T-helper 17 cell (primary cell): ENCODE data around the gene HM13. TPM values are rescaled to one million over a fixed set of nuclear protein-coding genes. Genes with fewer than 3 reads are reported as not detected.

Source experiments
- ATAC-seq: fragments of 150-1000 bp; cut with Tn5 transposase; 2 replicates; pipeline ENCODE4 v1.10.0; 2021; ENCODE audit warnings: mild to moderate bottlenecking, moderate library complexity
- DNase-seq, 3 donors: peaks; one replicate each; pipeline versions ENCODE4 v3.0.0 to v3.0.0-alpha.2; 2020 to 2021
- H3K9me3 ChIP-seq: one replicate; pipeline ENCODE4 v1.7.0; 2013; ENCODE audit warnings: low read length, mild to moderate bottlenecking; ENCODE audit not compliant: control insufficient read depth, poor library complexity, severe bottlenecking
- H3K27ac Mint-ChIP-seq: one replicate; pipeline ENCODE4 v1.8.0; 2022; ENCODE audit warnings: mild to moderate bottlenecking, moderate library complexity, mixed read lengths
- H3K27me3 Mint-ChIP-seq: one replicate; pipeline ENCODE4 v1.8.0; 2022; ENCODE audit warnings: mixed read lengths
- H3K36me3 Mint-ChIP-seq: one replicate; pipeline ENCODE4 v1.8.0; 2022; ENCODE audit warnings: low read depth, mixed read lengths
- H3K4me1 Mint-ChIP-seq: one replicate; pipeline ENCODE4 v1.8.0; 2022; ENCODE audit warnings: mild to moderate bottlenecking, mixed read lengths
- H3K4me3 Mint-ChIP-seq: one replicate; pipeline ENCODE4 v1.8.0; 2022; ENCODE audit warnings: mild to moderate bottlenecking, moderate library complexity, mixed read lengths
- total RNA-seq, 4 donors: library from RNA in 2 of 4; stranded (reverse) in 2 of 4; gene quantifications; one replicate each; pipeline ENCODE4 v1.2.3 and lab custom pipeline; 2022 to 2026

The HM13 gene
- total RNA-seq, 2 donors from 2014 or later = 154 to 177 TPM

DNA sequence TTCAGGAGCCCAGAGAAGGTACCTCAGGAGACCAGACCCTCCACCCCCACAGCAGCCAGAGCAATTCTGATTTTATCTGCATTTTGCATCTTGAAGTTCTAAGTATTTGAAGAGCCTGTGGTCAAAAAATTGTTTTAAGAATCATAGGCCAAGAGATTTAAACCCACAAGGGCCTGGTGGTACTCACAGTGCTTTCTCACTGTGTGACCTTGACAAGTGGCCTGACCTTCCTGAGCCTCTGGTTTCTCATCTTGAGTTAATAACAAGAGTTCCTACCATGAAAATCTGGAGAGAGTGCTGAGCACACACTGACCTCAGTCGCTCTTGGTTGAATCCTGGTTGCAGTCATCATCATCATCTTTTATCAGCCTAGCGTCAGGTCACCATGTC is 45.5 kb downstream of the HM13 start:
- peak overlapping the region; percentile 65 for H3K27ac Mint-ChIP-seq
- no peaks in the 10 kb centered on the region for H3K27me3 Mint-ChIP-seq
- DNase-seq (no peak), ATAC-seq (no peak)
- H3K9me3 ChIP-seq = no peaks in the 10 kb centered on the region
- peak overlapping the region; percentile 47 for H3K4me3 Mint-ChIP-seq
- peaks cover 6% of the 10 kb centered on the region for H3K4me1 Mint-ChIP-seq
- peaks cover 5% of the 10 kb centered on the region for H3K36me3 Mint-ChIP-seq

DNA sequence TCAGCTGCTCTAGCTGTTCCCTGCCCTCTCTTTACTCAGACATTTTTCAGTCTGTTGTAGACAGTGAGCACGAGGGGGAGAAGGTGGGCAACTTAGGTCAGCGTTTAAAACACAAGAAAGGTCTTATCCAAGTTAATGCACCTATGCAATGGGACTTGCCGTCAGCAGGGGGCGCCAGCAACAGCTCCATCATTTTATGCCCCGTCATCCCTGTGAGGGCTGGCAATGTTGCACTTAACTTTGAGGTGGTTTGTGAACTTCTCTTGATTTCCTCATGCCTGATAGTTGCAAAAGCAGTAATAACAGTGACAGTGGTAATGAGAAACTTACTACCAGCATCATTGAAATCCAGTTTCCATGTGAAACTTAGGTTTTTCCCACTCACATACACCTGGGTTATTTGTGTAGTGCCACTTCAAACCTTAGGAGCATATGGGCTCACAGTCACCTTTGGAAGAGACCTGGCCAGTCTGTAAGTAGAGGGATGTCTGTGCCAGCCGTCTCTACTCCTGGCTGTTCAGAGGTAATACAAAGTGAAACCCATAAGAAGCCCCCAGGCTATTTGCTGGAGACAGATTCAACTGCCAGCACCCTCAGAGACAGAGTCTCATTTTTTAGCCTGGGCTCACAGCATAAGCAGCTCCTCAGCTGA is 46.0 kb downstream of the HM13 start:
- Mint-ChIP-seq H3K27ac (peak overlapping the region; percentile 65), H3K36me3 (peaks cover 5% of the 10 kb centered on the region), H3K4me3 (peak overlapping the region; percentile 47), H3K27me3 (no peaks in the 10 kb centered on the region), H3K4me1 (peaks cover 6% of the 10 kb centered on the region)
- no peaks in the 10 kb centered on the region for H3K9me3 ChIP-seq
- DNase-seq (peak; percentile 58 to 65 (median 62)), ATAC-seq (peak; percentile 76)

DNA sequence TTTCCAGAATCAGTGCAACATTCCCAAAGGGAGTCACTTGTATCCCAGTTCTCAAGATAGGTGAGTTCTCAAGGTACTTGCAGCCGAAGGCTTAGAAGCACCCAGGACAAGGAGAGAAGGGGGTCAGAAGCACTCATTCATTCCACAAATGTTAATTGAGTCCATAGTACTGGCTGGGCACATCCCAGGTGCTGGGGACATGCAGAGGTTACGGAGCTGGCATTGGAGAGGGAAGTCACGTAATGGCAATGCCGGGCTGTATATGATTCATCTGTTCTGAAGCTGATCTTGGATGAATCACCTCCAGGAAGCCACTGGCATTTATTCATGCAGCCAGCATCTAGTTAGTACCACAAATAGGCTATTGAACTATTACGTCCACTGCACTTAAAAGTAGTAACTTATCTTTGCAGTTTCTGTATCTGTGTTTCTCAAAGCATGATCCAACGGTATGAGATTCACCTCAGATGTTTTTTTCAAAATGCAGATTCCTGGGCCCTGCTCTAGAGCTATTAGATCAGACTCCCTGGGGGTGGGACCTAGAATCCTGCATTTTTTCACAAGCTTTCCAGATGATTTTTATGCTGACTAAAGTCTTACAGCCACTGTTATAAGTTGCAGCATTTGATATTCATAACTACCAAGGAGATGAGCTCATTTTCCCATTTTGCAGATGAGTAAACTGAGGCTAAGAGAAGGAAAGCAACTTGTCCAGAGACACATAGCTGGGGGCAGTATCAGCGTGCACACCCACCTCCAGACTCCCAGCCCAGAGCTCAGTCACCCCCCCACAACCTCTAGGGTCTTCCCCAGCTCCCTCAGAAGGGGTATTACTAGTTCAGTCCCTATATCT is 46.7 kb downstream of the HM13 start:
- ATAC-seq (no peak), DNase-seq (no peak)
- H3K4me1 Mint-ChIP-seq = peaks cover 6% of the 10 kb centered on the region
- H3K27me3 Mint-ChIP-seq = no peaks in the 10 kb centered on the region
- peak overlapping the region; percentile 57 for H3K4me3 Mint-ChIP-seq
- peak overlapping the region; percentile 65 for H3K27ac Mint-ChIP-seq
- H3K9me3 ChIP-seq = no peaks in the 10 kb centered on the region
- H3K36me3 Mint-ChIP-seq = peaks cover 5% of the 10 kb centered on the region

DNA sequence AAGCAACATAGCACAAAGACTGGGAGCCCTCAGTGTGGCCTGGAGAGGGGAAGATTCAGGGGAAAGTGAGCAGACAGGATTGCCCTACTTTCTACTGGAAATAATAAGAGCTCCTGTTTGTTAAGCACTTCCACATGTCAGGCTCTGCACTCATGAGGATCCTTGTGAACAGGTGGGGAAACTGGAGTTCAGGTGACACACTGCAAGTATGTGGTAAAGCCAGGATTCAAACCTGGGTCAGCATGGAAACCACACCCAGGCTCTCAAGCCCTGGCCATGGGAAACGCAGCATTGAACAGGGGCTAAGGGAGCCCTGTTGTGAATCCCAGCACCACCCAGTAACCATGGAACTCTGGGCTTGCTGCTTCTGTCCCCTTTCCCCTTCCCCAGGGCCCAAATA is 48.0 kb downstream of the HM13 start:
- H3K36me3 Mint-ChIP-seq = peaks cover 5% of the 10 kb centered on the region

DNA sequence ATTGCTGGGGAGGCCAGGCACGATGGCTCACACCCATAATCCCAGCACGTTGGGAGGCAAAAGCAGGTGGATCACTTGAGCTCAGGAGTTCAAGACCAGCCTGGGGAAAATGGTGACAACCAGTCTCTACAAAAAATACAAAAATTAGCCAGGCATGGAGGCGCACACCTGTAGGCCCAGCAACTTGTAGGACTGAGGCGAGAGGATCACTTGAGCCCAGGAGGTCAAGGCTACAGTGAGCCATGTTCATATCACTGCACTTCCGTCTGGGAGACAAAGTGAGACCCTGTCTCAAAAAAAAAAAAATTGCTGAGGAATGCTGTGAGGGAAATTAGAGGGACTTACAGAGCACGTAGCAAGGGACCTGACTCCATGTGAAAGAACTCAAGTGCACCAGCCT is 50.0 kb downstream of the HM13 start:
- H3K27me3 Mint-ChIP-seq = no peaks in the 10 kb centered on the region
- H3K4me1 Mint-ChIP-seq = peaks cover 9% of the 10 kb centered on the region
- ATAC-seq (no peak), DNase-seq (no peak)
- no peaks in the 10 kb centered on the region for H3K9me3 ChIP-seq
- H3K4me3 Mint-ChIP-seq = no peak overlapping the region
- peaks cover 6% of the 10 kb centered on the region for H3K36me3 Mint-ChIP-seq
- no peak overlapping the region for H3K27ac Mint-ChIP-seq

More for the DNA sequence above, 48.0 kb downstream of the HM13 start:
- no peak overlapping the region for H3K27ac Mint-ChIP-seq
- H3K4me3 Mint-ChIP-seq = peak overlapping the region; percentile 69
- no peak for DNase-seq
- H3K27me3 Mint-ChIP-seq = no peaks in the 10 kb centered on the region
- no peak for ATAC-seq
- H3K9me3 ChIP-seq = no peaks in the 10 kb centered on the region
- peaks cover 4% of the 10 kb centered on the region for H3K4me1 Mint-ChIP-seq

DNA sequence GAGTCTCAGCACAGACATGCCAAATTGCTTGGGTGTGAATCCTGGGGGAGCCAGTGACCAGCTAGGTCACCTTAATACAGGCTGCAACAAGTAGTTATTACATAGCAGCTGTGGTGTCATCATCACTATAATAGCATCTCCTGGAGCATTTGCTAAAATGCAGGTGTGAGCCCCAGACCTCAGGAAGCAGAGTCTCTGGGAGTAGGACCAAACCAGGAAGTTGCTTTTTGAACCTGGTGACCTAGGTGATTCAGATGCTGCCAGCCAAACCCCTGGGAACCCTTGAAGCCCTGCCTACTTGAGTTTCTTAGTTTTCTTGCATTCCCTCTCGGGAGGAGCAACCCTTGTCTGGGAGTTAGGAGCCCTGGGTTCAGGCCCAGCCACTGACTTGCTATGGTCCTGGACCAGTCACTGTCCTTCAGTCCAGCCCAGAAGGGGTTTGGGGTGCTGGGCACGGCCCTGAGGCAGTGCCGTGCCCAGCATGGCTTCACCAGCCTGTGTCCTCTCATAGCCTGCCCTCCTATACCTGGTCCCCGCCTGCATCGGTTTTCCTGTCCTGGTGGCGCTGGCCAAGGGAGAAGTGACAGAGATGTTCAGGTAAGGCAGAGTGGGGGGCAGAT is 51.6 kb downstream of the HM13 start:
- Mint-ChIP-seq H3K36me3 (peaks cover 6% of the 10 kb centered on the region), H3K4me3 (no peak overlapping the region)

DNA sequence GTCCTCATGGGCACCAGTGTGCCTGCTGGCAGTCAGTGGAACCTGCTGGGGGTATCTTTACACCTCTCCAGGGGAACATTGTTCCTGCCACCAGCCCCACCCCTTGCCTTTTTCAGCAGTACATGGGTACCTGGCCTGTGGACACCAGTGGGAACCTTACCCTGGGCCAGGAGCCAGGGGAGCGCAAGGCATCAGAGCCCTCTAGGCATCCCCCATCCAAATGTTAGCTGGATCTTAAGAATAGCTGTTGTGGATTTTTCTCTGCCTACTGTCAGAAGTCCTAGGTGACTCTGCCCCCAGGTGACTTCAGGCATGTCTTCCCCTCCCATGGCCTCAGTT is 52.0 kb downstream of the HM13 start:
- peak overlapping the region; percentile 76 for H3K27ac Mint-ChIP-seq
- DNase-seq = no peak
- H3K27me3 Mint-ChIP-seq = no peaks in the 10 kb centered on the region
- H3K4me1 Mint-ChIP-seq = peaks cover 6% of the 10 kb centered on the region
- no peak for ATAC-seq
- no peaks in the 10 kb centered on the region for H3K9me3 ChIP-seq
- no peak overlapping the region for H3K4me3 Mint-ChIP-seq
- peaks cover 6% of the 10 kb centered on the region for H3K36me3 Mint-ChIP-seq

More for the DNA sequence above, 51.6 kb downstream of the HM13 start:
- H3K9me3 ChIP-seq = no peaks in the 10 kb centered on the region
- Mint-ChIP-seq H3K27me3 (no peaks in the 10 kb centered on the region), H3K27ac (peak overlapping the region; percentile 76), H3K4me1 (peaks cover 6% of the 10 kb centered on the region)
- DNase-seq = no peak
- ATAC-seq = no peak

DNA sequence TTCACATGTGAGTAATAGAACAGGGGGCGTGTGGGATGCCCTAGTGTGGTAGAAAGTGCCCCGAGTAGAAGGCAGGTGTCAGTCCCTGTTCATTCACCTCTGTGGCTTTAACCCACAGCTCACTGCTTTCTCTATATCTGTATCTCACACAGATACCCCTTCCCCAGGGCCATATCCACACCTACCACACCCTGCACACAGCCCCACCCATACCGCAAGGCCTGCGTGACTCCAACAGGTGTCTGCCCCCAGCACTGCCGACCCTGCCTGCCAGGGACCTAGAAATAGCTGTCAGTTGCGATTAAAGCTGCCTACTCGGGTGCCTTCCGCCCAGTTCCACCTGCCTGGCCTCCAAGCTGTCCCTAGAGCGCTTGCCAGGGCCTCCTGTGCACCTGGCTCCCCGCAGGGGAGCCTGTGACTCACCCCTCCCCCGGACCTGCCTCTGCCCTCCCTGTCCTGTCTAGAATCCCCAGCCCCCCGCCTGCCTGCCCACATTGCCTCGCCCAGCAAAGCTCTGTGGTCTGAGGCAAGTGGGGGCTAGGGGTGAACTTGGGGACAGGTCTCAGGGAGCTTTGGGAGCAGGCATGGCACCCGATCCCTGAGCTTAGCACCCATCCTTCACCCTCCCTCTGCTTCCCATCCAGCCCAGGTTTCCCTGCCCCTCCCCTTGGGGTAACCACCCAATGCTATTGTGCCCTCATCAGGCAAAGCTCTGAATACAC is 52.6 kb downstream of the HM13 start:
- Mint-ChIP-seq H3K27ac (peak overlapping the region; percentile 76), H3K4me1 (peaks cover 6% of the 10 kb centered on the region), H3K27me3 (no peaks in the 10 kb centered on the region), H3K4me3 (peak overlapping the region; percentile 25), H3K36me3 (peaks cover 6% of the 10 kb centered on the region)
- ATAC-seq = peak; percentile 10
- no peak for DNase-seq
- H3K9me3 ChIP-seq = no peaks in the 10 kb centered on the region

DNA sequence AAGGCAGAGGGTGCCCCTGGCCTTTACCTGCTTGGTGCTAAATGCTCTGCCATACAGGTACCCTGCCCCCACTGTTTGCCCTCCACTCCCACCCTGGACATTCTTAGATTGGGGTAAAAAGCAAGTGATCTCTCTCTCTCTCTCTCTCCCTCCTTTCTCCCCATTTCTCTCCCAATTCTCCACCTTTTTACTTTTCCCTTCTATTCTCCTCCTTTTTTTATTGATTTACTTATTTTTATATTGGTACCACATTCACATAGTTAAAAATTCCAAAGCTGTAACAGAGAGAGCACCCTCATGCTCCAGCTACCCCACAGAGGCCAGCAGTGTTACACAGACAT is 53.1 kb downstream of the HM13 start:
- Mint-ChIP-seq H3K4me3 (no peak overlapping the region), H3K36me3 (peaks cover 3% of the 10 kb centered on the region), H3K4me1 (peaks cover 10% of the 10 kb centered on the region), H3K27me3 (no peaks in the 10 kb centered on the region), H3K27ac (peak overlapping the region; percentile 76)
- H3K9me3 ChIP-seq = no peaks in the 10 kb centered on the region
- no peak for ATAC-seq
- DNase-seq = no peak

DNA sequence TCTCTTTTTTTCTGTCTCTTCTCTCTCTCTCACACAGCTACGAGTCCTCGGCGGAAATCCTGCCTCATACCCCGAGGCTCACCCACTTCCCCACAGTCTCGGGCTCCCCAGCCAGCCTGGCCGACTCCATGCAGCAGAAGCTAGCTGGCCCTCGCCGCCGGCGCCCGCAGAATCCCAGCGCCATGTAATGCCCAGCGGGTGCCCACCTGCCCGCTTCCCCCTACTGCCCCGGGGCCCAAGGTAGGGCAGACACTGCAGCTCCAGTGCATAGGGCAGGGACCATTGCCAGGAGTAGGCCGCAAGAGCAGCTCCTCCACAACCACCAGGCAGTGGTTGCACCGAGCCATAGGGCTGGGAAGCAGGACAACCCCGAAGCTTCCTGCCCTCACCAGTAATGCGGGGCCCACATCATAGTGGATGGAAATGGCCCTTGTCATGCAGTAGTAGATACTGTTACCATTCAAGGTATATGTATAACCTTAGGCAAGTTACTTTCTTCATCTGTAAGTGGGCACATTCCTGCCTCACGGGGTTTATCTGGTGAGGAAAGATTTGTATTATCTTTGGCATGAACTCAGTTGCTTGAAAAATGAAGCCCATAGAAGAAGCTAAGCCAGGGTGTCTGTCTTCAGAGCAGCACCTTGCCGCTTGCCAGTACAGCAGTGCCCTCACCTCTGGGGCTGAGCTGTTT is 53.9 kb downstream of the HM13 start:
- Mint-ChIP-seq H3K4me3 (no peak overlapping the region), H3K36me3 (peaks cover 3% of the 10 kb centered on the region), H3K4me1 (peaks cover 13% of the 10 kb centered on the region), H3K27me3 (no peaks in the 10 kb centered on the region), H3K27ac (peak overlapping the region; percentile 76)
- DNase-seq = no peak
- no peak for ATAC-seq
- no peaks in the 10 kb centered on the region for H3K9me3 ChIP-seq

DNA sequence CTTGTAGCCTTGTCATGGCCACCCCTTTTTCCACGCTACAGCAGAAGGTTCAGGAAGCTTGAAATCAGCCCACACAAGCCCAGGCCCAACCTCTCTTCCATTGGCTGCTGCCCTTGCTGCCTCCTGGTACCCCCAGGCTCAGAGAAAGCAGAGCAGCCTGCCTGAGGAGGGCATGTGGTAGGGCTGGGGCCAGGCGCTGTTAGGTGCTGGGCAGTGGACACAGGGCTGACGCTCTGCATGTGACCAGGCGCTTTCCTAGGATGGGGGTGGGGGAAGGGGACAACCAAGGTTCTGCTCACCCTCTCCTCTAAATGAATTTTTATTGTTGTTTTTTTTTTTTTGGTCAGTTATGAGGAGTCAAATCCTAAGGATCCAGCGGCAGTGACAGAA is 54.5 kb downstream of the HM13 start:
- no peak for ATAC-seq
- DNase-seq = no peak
- no peaks in the 10 kb centered on the region for H3K27me3 Mint-ChIP-seq
- H3K9me3 ChIP-seq = no peaks in the 10 kb centered on the region
- peaks cover 17% of the 10 kb centered on the region for H3K4me1 Mint-ChIP-seq
- H3K4me3 Mint-ChIP-seq = no peak overlapping the region
- H3K36me3 Mint-ChIP-seq = peaks cover 3% of the 10 kb centered on the region
- peak overlapping the region; percentile 21 for H3K27ac Mint-ChIP-seq

DNA sequence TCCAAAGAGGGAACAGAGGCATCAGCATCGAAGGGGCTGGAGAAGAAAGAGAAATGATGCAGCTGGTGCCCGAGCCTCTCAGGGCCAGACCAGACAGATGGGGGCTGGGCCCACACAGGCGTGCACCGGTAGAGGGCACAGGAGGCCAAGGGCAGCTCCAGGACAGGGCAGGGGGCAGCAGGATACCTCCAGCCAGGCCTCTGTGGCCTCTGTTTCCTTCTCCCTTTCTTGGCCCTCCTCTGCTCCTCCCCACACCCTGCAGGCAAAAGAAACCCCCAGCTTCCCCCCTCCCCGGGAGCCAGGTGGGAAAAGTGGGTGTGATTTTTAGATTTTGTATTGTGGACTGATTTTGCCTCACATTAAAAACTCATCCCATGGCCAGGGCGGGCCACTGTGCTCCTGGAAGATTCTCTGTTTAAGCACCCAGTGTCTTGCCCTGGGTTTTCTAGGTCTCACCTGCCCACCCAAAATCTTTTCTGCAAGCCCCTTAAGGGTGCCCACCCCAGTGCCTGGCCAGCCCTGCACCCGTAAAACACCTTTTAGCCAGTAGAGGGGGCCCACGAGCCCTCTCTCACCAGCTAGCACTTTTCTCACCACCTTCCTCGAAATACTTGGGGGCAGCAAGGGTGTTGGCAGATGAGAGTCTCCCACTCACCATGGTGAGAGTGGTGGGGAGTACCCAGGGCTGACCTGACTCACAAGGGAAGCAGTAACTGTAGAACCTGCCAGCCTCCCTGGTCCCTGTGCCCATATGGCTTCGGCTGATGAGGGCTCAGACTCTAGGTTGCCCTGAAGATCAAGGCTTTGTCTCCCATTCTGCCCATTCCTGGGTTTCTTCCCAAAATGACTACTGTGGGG is 55.1 kb downstream of the HM13 start:
- peak; percentile 35 for ATAC-seq
- peak; percentile 49 to 57 (median 54) for DNase-seq
- H3K36me3 Mint-ChIP-seq = peaks cover 3% of the 10 kb centered on the region
- H3K4me3 Mint-ChIP-seq = no peak overlapping the region
- H3K27me3 Mint-ChIP-seq = no peaks in the 10 kb centered on the region
- peak overlapping the region; percentile 21 for H3K27ac Mint-ChIP-seq
- no peaks in the 10 kb centered on the region for H3K9me3 ChIP-seq
- peaks cover 22% of the 10 kb centered on the region for H3K4me1 Mint-ChIP-seq
